ENCODE data around the gene EN2. TPM values are rescaled to one million over a fixed set of nuclear protein-coding genes. Genes with fewer than 3 reads are reported as not detected.

Gene EN2
- total RNA-seq, 2 experiments from 2014 or later = not detected

DNA sequence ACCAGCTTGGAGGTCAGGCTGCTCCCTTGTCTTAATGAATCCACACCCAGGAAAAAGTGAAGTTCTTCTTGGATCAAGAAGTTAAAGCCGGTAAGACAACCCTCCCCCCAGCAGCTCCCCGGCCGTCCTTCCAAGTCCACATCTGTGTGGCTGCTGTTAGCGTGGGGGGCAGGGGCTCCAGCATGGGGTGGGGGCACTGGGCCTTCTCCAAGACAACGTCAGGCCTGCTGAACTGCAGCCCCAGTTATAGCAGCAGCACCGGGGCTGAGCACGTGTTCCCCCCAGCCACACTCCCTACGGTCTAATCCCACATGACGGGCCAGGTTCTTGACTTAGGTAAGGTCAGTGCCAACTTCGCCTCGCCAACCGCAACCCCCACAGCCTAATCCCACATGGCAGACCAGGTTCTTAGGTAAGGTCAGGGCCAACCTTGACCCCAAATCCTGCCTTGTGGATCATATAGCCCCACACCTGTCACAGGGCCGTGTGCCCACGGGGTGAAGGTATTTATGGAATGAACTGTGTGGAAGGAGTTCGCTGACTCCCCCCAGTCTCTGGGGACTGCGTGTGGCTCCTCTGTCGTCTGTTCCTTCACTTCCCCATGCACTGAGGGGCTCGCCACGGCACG is 30.4 kb upstream of the EN2 start:
- CTCF ChIA-PET (ENCODE audit: unreplicated experiment) = interaction anchor here (0.6 kb wide), 1 partner anchor 183 kb away, joined by 3 read pairs; no protein-coding TSS in a partner anchor
- Histone ChIP-seq H3K27ac (ENCODE audit: low read depth, low read length, poor library complexity, severe bottlenecking) (no peak overlapping the region), H2AFZ (ENCODE audit: low read length) (no peak overlapping the region), H4K20me1 (ENCODE audit: insufficient read depth, low read length) (no peaks in the 10 kb centered on the region), H3K4me1 (ENCODE audit: insufficient read depth, low read length, poor library complexity, severe bottlenecking) (no peaks in the 10 kb centered on the region), H3K36me3 (ENCODE audit: insufficient read depth, low read length) (no peaks in the 10 kb centered on the region), H3K4me3 (ENCODE audit: low read depth, low read length, poor library complexity, severe bottlenecking) (no peak overlapping the region), H3K9me3 (ENCODE audit: low read length) (no peaks in the 10 kb centered on the region), H3K79me2 (ENCODE audit: insufficient read depth, low read depth, low read length) (no peaks in the 10 kb centered on the region), H3K4me2 (ENCODE audit: low read length) (no peak overlapping the region), H3K9me2 (ENCODE audit: insufficient read depth, low read length) (no peaks in the 10 kb centered on the region)
- TF ChIP-seq CTCF (conservative IDR thresholded peaks at IDR 0.05; ENCODE audit: low read length) (no peak), EZH2phosphoT487 (IDR thresholded peaks at IDR 0.05; ENCODE audit: borderline replicate concordance, low read depth, low read length) (no peak)
- intact Hi-C loops (cut with micrococcal nuclease; ENCODE audit: unreplicated experiment) = no loop called here
- POLR2A ChIA-PET = no interaction called here
- no peak for DNase-seq (ENCODE audit: low spot score)
- BruUV-seq (replicated peaks) = no TSS peak

- Histone ChIP-seq H3K79me2 (ENCODE audit: insufficient read depth, low read depth, low read length) (no peaks in the 10 kb centered on the region), H3K9me2 (ENCODE audit: insufficient read depth, low read length) (no peaks in the 10 kb centered on the region), H3K36me3 (ENCODE audit: insufficient read depth, low read length) (no peaks in the 10 kb centered on the region), H4K20me1 (ENCODE audit: insufficient read depth, low read length) (no peaks in the 10 kb centered on the region), H3K27ac (ENCODE audit: low read depth, low read length, poor library complexity, severe bottlenecking) (no peak overlapping the region), H3K4me3 (ENCODE audit: low read depth, low read length, poor library complexity, severe bottlenecking) (no peak overlapping the region), H3K4me1 (ENCODE audit: insufficient read depth, low read length, poor library complexity, severe bottlenecking) (no peaks in the 10 kb centered on the region), H3K4me2 (ENCODE audit: low read length) (no peak overlapping the region), H2AFZ (ENCODE audit: low read length) (no peak overlapping the region), H3K9me3 (ENCODE audit: low read length) (no peaks in the 10 kb centered on the region)
- intact Hi-C loops (cut with micrococcal nuclease; ENCODE audit: unreplicated experiment) = no loop called here
- no peak for TF ChIP-seq EZH2phosphoT487 (IDR thresholded peaks at IDR 0.05; ENCODE audit: borderline replicate concordance, low read depth, low read length)
- DNase-seq (ENCODE audit: low spot score) = no peak
- CTCF ChIA-PET (ENCODE audit: unreplicated experiment) = no interaction called here
- BruUV-seq (replicated peaks) = no TSS peak
- POLR2A ChIA-PET = no interaction called here
These were observed 29.6 kb upstream of the EN2 start for GRCh38 chr7:155428171-155428834.

GRCh38 chr7:155429651-155430050 is 28.3 kb upstream of the EN2 start:
- ChIA-PET CTCF (ENCODE audit: unreplicated experiment) (no interaction called here), POLR2A (no interaction called here)
- Histone ChIP-seq H3K9me2 (ENCODE audit: insufficient read depth, low read length) (no peaks in the 10 kb centered on the region), H3K79me2 (ENCODE audit: insufficient read depth, low read depth, low read length) (no peaks in the 10 kb centered on the region), H3K9me3 (ENCODE audit: low read length) (no peaks in the 10 kb centered on the region), H3K27ac (ENCODE audit: low read depth, low read length, poor library complexity, severe bottlenecking) (no peak overlapping the region), H3K36me3 (ENCODE audit: insufficient read depth, low read length) (no peaks in the 10 kb centered on the region), H3K4me1 (ENCODE audit: insufficient read depth, low read length, poor library complexity, severe bottlenecking) (no peaks in the 10 kb centered on the region), H3K4me3 (ENCODE audit: low read depth, low read length, poor library complexity, severe bottlenecking) (no peak overlapping the region), H3K4me2 (ENCODE audit: low read length) (no peak overlapping the region), H4K20me1 (ENCODE audit: insufficient read depth, low read length) (no peaks in the 10 kb centered on the region), H2AFZ (ENCODE audit: low read length) (no peak overlapping the region)
- intact Hi-C loops (cut with micrococcal nuclease; ENCODE audit: unreplicated experiment) = no loop called here
- DNase-seq (ENCODE audit: low spot score) = no peak
- no TSS peak for BruUV-seq (replicated peaks)
- no peak for TF ChIP-seq EZH2phosphoT487 (IDR thresholded peaks at IDR 0.05; ENCODE audit: borderline replicate concordance, low read depth, low read length)
- TF ChIP-seq CTCF (conservative IDR thresholded peaks at IDR 0.05; ENCODE audit: low read length) = no peak

Data from OCI-LY7 (cell line).